ENCODE results near the gene RNF144A.
"Not testable (repeated sequence)": the region's sequence is repeated elsewhere in the genome, so short reads cannot be mapped to it uniquely, and the experiment has no call there.

Gene RNF144A

DNA sequence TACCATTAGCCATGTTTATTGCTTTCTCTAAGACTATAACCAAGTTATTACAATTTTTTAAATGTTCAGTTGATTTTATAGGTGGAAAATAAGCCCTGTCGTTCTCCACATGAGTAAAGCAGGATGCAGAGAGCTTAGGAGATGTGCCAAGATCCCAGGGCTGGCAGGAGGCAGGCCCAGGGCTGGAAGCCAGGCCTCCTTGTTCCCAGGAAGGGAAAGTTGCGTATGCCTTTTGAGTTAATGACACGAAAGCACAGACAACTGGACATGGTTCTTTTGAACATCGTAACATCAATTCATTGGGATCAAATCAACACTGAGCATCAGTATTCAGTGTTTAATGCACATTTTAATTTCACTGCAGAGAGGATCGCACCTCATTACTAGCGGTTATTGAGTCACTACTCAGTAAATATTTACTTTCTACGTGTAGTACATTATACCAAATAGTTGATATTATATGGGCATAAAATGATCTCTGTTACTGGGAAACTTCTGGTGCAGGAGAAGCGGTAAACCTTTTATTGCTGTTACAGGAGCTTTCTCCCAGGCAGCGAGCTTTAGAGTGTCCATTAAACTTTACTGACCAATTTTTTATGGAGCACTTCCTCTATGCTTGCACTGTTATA, 60.0 kb downstream of the RNF144A start:
- peak; percentile 68 for DNase-seq

DNA sequence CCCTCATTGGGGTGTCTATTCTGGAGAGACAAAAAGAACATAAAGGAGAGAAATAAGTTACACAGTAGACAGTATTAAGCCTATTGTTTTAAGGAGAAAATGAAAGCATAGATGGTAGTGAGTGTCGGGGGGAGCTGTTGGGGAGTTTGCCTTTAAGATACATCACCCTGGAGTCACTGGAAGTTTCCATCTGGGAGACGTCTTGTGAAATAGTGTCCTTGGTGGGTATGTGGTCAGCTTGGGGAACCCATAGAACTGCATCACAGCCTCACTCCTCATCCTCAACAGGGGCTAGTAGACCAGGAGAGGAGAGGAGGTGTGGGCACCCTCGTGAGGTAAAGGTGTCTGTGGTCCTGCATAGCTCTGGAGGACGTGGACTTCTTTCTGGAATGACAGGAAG, 60.6 kb downstream of the RNF144A start:
- DNase-seq, result no peak

DNA sequence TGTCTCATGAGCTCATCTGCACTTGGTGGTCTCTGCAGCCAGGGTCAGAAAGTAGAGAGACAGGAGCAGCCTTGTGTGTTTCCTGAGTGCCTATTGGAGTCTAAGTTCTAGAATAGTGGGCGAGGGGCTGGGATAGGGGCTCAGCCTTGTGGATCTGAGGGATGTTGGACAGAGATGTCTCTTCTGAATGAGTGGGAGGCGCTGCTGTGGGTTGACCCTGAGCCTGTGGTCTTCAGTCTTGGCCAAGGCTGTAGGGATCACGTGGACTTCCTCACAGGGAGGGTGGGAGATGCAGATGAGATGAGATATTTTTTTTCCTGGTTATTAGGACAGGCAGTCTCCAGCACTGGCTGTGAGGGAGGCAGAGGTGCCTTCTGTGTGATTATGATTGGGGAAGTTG, 61.8 kb downstream of the RNF144A start:
- no peak for DNase-seq

DNA sequence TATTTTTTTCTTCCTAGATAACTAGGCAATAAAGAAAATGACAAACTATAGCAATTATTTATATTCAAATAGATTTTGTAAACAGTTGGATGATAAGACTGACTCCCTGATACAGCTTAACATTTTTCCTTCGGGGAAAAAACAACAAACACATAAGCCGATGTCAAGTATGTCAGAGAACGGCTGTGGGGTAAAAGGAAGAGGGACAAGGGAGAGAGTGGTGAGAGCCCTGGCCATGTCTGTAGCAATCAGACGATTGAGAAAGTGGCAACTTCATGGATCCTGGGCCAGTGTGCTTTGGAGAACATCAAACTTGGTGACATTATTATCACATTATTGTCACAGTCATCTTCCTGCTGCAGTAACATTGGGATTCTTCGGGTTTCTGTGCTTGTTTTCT, 65.2 kb downstream of the RNF144A start:
- DNase-seq, result no peak

DNA sequence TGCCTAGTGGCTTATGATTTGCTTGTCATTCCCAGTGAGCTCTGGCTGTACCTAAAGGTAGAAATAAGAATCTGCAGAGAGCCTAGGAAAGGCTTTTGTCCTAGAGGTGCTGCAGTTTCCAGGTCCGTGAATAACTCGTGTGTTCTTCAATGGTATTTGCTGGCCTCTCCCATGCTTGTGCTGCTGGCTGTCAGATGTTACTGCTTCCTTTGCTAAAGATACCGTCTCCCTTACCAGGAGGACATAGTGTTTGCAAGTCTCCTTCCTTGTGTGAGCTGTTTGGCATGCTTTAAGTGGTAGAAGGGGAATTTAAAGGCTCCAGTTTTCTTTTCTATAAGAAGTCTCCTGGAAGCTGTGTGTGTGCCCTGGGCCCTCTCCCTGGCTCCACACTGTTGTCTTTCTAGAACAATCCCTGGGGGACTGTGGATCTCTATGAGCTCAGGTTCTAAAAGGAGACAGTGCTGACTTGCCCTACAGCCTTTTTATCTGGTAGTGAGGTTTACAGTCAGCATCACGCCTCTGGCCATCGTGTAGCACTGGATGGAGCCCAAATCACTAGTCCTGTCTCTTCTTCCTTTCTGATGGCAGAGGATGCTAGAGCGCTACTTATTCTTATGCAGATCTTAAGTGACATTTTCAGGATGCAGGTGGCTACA, 65.8 kb downstream of the RNF144A start:
- DNase-seq, result no peak

DNA sequence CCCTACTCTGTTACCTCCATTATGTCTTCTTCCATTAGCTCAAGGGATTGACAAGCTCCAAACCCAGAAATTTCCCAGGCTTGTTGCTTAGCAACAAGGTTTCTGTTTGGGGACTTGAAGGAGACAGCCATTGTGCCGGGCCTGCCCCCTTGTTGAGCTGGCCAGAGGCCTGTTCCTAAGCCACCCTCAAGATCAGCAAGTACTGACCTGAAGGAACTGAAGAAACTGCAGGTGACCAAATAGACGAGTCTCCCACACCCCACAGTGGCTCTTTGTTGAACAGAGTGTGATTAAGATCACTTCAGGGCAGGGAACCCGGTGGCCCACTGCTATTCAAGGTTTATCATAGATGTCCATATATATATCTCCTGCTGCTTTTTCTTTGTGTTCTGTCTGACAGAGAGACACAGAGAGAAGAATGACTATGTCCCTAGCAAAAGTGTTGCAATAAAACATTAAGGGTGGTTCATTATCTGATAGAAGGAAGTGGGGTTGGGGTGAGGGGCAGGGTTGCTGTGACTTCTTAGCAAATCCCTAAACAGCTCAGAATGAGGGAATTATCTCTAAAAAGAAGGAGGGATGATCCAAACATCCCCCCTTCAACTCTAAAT, 69.2 kb downstream of the RNF144A start:
- DNase-seq, result peak; percentile 49

DNA sequence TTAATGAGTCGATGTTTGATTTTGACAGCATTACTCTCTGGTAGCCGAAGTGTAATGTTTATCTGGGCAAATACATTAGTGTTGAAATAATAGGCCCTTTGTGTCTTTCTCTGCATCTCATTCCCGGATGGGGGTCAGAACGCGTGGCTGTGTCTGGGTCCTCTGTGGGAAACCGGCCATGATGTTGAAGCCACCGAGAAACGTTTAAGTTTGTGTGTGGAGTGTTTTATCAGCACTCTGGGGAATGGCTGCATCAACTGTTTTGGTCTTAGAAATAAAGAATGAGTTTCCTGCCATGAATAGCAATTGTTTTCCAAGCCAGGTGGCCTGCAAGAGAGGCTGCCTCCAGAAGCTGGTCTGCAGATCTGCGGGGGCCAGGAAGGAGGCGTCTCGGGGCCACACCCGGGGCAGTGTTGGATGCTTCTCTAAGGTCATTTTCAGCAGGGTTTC, 69.7 kb downstream of the RNF144A start:
- peak; percentile 49 for DNase-seq

DNA sequence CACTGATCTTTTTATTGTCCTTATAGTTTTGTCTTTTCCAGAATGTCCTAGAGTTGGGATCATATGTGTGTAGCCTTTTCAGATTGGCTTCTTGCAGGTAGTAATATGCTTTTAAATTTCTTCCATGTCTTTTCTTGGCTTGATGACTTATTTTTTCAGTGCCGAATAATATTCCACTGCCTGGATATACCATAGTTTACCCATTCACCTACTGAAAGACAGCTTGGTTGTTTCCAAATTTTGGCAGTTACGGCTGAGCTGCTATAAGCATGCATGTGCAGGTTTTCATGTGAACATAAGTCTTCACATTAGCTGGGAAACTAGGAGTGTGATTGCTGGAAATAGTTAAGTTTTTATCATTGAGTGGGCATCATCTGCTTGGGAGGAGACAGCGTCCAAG, 73.7 kb downstream of the RNF144A start:
- no peak for DNase-seq

DNA sequence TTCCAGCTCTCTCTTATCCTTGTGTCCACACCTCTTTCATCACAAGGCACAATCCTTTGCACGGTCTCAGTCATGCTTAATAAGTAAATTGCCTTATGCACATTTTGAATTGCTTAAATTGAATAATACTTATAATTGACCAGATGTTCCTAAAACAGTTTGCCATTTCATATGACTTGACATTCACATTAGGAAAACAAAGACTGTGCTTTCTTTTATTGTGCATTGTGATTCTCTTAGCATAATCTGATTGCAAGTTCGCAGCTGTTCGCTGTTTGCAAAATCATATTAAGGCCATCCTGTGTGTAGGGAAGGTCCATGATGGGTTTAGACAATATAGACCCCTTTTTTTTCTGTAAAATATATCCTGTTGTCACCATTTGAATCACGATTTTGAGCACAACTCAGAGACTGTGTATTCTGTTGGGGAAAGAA, 75.6 kb downstream of the RNF144A start:
- DNase-seq, result no peak

DNA sequence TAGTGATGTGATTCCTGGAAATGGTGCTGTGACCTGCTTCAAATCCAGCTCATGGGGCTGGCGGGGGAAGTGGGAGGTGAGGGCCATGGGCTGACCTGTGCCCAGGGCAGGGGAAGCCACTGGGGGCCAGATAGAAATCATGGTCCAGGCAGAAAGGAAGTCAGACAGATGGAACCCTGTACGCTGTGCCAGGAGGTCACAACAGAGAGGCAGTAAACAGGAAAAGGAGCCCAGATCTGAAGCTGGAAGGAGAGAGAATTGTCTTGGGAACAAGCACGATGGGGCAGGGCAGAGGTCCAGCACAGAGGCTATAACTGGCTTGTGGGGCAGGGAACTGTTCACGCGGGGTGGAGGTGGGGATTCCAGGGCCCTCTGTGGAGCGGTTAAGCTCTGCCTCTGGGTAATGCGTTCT, 76.0 kb downstream of the RNF144A start:
- DNase-seq, result no peak

DNA sequence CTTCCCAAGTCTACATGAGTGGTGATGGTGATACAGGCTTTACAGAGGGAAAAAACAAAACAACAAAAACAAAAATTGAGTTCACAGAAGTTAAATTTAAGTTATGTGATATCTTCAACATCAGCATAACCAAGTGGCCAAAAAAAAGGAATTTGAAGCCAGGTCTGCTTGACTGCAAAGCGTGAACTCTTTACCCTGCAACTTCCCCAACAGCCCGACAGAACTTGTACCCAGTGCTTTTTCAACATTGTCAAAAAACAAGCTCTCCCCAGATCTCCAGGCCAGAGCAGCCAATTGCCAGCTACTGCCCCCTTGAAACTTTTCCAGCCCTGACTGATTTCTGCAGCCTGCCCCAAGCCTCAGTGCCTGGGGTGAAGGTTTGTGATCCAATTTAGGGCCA, 76.7 kb downstream of the RNF144A start:
- no peak for DNase-seq

DNA sequence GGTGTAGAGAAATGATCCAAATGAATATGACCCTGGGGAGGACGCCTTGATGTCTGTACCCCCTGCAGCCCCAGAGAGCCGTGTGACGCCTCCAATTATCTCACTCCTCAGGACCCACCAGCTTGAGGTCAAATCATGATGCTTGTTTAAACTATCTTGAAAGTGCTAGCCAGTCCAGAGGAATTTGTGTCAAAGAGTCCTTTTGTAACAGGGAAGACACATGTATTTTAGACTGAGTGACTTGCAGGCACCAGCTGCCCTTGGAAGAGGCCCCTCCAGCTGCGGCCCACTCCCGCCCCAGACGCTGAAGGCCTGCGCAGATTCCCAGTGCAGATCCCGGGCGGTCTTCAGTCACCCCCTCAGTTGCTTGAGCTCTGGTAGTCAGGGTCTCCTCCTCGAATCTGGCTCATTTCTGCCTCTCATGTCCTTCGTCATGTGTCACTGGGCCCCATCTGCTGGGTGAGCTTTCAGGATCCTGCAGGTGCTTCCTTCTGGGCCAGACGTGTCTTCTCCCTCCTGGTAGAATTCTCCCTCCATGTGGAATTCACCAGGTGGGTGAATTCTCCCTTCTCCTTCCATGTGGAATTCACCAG, 77.4 kb downstream of the RNF144A start:
- DNase-seq, result no peak

DNA sequence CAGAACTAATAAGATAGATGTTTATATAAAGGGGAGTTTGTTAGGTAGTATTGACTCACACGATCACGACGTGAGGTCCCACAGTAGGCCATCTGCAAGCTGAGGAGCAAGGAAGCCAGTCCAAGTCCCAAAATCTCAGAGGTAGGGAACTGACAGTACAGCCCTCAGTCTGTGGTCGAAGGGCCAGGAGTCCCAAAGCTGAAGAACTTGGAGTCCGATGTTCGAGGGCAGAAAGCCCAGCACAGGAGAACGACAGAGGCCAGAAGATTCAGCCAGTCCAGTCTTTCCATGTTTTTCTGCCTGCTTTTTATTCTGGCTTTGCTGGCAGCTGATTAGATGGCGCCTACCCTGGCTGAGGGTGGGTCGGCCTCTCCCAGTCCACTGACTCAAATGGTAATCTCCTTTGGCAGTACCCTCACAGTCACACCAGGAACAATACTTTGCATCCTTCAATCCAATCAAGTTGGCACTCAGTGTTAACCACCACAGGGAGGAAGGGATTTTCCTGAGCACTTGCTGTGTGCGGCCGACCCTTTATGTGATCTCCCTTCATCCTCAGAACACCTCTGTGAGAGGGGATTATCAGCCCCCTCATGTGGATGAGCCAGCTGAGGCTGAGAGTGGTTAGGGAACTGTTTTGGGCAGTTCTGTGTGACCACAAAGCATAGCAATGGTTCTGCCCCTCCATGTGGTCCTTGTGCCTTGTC, 78.3 kb downstream of the RNF144A start:
- DNase-seq, result no peak

DNA sequence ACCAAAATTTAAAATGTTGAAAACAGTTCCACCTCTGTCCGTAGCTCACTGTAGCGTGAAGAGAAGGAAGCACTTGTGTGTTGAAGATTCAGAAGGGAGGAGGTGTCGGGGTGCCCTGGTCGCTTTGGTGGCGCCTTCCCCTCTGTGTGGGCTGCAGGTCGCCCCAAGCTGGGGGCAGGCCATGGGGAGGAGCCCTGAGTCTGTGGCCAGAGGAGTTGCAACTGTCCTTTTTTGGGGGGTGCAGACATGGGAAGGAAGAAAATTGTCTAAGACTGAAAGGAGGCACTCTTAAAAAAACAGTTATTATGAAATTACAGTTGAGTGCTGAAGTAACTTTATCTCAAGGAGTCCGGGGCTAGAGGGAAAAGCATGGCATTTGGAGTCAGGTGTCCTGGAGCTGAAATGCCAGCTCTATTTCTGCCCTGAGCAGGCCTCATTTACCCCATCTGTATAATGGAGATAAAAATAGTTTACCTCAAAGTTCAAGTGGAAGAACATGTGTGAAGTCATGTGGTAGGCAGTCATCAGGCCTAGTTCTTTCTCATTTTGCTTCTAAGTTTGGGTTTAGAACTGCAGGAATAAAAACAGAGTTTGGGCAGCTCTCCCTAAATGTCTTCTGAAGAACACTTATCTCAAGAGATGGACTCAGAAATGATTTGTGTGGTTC, 82.1 kb downstream of the RNF144A start:
- DNase-seq, result no peak

DNA sequence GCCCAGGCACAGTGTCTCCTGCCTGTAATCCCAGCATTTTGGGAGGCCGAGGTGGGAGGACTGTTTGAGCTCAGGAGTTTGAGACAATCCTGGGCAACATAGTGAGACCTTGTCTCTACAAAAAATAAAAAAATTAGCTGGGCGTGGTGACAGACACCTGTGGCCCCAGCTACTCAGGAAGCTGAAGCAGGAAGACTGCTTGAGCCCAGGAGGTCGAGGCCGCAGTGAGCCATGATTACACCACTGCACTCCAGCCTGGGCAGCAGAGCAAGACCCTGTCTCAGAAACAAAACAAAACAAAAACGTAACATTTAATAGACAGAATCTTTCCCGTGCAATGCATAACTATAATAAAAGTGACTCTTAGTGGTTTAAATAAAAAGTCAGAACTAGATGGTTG, 84.2 kb downstream of the RNF144A start:
- not testable (repeated sequence) for DNase-seq

DNA sequence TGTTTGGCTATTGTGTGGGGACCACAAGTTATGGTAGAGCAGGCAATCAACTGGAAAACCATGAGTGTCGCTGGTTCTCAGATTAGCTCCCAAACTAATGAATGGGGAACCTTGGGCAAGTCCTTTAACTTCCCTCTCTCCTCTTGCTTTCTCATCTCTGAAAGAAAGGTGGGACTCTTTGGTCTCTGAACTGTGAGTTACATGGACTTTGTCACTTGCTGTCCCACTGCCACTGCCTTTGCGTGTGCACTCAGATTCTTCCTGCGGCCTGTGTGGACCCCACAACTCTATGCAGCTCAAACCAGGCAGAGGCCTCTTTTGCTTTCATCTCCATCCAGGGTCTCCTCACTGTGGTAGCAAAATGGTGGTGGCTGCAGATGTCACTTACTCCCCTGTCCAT, 86.7 kb downstream of the RNF144A start:
- no peak for DNase-seq

DNA sequence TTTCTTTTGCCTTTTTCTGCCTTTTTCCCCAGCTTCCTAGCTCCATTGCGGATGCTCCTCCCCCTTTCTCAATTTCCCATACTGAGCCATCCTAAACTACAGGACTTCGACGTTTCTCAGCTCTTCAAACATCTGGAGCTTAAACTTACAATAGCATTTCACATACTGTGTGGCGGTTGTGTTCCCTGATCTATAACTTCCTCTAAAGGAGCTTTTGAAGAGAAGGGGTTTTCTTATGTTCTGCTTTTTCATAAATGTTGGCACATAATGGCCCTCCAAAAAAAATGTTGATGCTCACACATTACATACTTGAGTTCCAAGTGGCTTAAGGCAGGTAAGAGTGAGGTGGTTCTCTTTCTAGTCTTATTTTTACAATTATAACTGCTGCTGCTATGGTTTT, 87.4 kb downstream of the RNF144A start:
- no peak for DNase-seq

DNA sequence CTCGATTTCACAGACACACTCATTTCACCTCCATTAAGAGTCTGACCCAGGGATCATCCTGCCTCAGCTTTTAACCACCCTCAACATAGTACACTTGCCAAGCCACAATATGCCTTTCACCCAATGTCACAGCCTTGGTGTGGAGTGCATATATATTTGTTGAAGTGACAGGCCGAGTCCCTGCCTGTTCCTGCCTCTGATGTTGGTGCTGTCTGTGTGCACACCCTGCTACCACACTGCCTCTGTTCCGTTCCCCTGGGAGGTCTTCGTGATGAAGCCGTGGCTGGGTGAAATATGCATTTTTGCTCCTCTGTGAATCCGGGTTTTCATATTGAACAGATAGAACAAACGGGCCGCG, 90.3 kb downstream of the RNF144A start:
- no peak for DNase-seq

DNA sequence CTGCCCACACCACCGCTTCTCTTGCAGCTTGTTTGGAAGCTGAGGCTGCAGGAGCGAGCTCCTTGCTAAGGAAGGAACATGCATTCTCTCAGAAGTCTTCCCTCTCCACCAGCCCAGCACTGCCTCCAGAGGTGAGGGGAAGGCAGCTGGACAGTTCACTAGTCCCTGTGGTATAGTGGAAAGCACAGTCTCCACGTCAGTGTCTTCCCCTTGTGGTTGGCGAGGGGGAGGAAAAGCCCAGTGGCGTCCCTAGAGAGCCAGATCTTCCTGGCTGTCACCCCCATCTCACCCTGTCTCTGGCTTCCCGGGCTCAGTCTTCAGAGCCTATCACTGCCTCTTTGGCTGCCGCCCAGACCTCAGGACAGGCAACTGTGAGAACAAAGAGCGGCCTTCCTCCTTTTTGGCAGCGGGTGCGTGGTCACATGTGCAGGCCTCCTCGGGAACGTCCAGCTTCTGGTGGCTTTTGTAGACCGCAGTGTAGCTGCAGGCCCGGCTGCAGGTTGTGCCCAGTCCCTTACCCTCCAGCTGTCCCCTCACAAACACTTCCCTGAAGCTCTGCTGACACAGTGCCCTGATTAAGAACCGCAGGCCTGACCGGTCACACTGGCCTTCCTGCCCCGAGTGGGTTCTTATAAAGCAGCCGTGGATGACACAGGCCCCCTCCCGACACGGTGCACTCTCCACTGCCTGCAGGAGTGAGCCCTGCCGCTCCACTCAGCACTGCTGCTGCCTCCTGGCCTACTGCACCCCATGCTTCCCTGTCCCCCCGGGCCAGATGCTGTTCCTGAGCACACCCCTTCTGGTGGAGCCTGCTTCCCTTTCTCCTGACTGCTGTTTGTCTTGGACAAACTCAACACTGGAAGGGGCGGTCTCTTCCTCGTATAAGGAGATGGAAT, 90.9 kb downstream of the RNF144A start:
- peak; percentile 18 for DNase-seq

DNA sequence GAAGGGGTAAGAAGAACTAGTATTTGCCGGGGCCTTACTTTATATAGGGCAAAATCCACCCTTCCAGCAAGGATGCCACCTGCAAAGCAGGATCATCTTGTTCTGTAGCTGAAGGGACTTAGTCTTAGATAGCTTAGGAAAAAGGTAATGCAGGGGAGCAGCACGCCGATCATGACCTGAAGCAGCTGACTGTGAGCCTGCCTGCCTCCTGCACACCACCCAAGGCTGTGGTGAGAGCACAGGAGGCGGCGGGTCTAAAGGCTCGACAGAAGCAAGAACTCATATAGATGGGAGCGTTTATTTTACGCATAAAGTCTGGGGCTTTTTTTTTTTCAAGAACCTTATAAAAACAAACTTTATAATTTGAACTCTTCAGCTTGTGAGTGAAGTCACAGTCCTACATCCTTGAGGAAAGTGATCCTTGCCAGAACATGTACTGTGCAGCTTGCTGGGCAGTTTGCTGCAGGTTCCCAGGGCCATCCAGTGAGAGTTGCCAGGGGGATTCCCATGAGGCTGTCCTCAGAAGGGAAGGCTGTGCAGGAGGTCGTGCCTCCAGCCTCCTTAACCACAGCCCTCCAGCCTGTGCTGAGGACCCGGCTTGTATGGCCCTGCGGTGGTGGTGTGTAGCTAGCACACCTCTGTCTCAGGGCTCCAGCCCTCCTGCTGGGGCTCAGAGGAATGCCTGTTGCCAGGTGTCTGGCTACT, 92.1 kb downstream of the RNF144A start:
- DNase-seq, result no peak

DNA sequence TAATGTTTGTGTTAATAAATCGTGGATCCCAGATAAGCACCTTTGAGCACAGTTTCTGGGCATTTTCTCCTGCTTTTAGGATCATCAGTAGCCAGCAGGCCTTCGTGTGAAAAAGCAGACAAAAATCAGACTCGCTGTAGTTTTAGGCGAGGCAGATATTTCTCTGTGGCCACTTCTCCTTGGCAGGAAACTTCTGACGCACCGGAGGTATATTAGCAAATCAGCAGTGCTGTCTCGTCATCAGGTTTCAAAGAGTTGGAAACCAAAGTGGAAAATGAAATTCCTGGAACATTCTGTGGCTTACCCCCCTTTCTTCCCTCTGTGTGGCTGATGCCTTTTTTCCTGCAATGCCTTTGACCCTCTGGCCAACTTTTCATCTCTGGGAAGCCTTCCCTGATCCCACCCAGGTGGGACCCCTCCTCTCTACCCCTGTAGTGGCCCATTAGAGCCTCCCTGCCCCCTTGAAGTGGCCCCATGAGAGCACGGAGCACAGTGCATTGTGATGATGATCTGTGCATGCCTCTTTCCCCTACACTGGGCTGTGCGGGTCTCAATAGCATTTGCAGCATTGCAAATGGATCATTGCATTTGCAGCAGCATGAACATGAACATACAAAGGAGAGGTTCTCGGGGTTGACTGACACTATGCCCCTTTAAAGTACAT, 93.3 kb downstream of the RNF144A start:
- DNase-seq, result no peak
